K562 (cell line): ENCODE results near the gene HEPACAM2. TPM values are rescaled to one million over a fixed set of nuclear protein-coding genes. Genes with fewer than 3 reads are reported as not detected.
A peak's percentile ranks its signal among the peaks of the same experiment; 100 is the strongest.

Source experiments
- ARNT ChIP-seq, 2 experiments: fragments of 450-650 bp; IDR thresholded peaks; 2 replicates each; pipeline ENCODE4 v1.6.1; 2016; ENCODE audit warnings: mild to moderate bottlenecking in 1 of 2
- CREBBP ChIP-seq: IDR thresholded peaks from one replicate; pipeline ENCODE4 v1.6.1; 2012; ENCODE audit warnings: low read depth, mild to moderate bottlenecking, control low read depth, inconsistent platforms, low read length
- HMG20A ChIP-seq: fragments of 450-650 bp; formaldehyde crosslinking; conservative IDR thresholded peaks from 2 replicates; pipeline ENCODE4 v1.4.0; 2020; ENCODE audit warnings: mild to moderate bottlenecking, mixed read lengths
- IRF2 ChIP-seq: sonication (generic); formaldehyde crosslinking; IDR thresholded peaks from 2 replicates; pipeline ENCODE4 v1.8.1; 2022; ENCODE audit warnings: mild to moderate bottlenecking, missing genetic modification reagents
- MAX ChIP-seq: sonication (generic); formaldehyde crosslinking; IDR thresholded peaks from 2 replicates; pipeline ENCODE4 v1.9.0; 2022; ENCODE audit warnings: mild to moderate bottlenecking, missing genetic modification reagents
- MCM5 ChIP-seq: fragments of 450-650 bp; IDR thresholded peaks from 2 replicates; pipeline ENCODE4 v1.6.1; 2016; ENCODE audit warnings: low read depth
- POLR2G ChIP-seq: fragments of 200-400 bp; formaldehyde crosslinking; IDR thresholded peaks from 2 replicates; pipeline ENCODE4 v1.6.1; 2017; ENCODE audit warnings: low read depth, mild to moderate bottlenecking, antibody characterized with exemption, low read length, moderate library complexity
- PRPF4 ChIP-seq: fragments of 200-400 bp; formaldehyde crosslinking; IDR thresholded peaks from one replicate; pipeline ENCODE4 v1.6.1; 2017; ENCODE audit warnings: low read length, low read depth, mild to moderate bottlenecking; ENCODE audit not compliant: insufficient read depth, poor library complexity, severe bottlenecking
- RFX5 ChIP-seq: IDR thresholded peaks from 2 replicates; pipeline ENCODE4 v1.6.1; 2011; ENCODE audit warnings: low read depth, mild to moderate bottlenecking, improper control_type of control experiment, low read length
- SAP30 ChIP-seq: fragments of 200-600 bp; sonication (generic); IDR thresholded peaks from 2 replicates; pipeline ENCODE4 v1.6.1; 2012; ENCODE audit warnings: borderline replicate concordance, low read depth, mild to moderate bottlenecking, moderate library complexity, low read length, control low read depth, inconsistent platforms; ENCODE audit not compliant: insufficient read depth, poor library complexity, severe bottlenecking
- SOX6 ChIP-seq: fragments of 450-650 bp; IDR thresholded peaks from 2 replicates; pipeline ENCODE4 v1.6.1; 2014; ENCODE audit warnings: mild to moderate bottlenecking
- SRF ChIP-seq, 2 experiments: fragments of 250-450, 450-650 bp in 1 of 2; sonication (Bioruptor Pico) in 1 of 2; sonication (generic) in 1 of 2; formaldehyde crosslinking; IDR thresholded peaks; 2 replicates each; pipeline versions ENCODE4 v1.5.0 to v1.5.1; 2020 to 2022; ENCODE audit warnings: mild to moderate bottlenecking in 1 of 2, missing genetic modification reagents in 1 of 2
- SUPT5H ChIP-seq: fragments of 450-650 bp; IDR thresholded peaks from 2 replicates; pipeline ENCODE4 v1.6.1; 2016
- ZBTB1 ChIP-seq: sonication (generic); formaldehyde crosslinking; IDR thresholded peaks from 2 replicates; pipeline ENCODE4 v1.8.1; 2023; ENCODE audit warnings: missing genetic modification reagents, low read depth, mild to moderate bottlenecking, borderline replicate concordance
- ZBTB17 ChIP-seq: fragments of 450-650 bp; formaldehyde crosslinking; IDR thresholded peaks from 2 replicates; pipeline ENCODE4 v1.4.0; 2020; ENCODE audit warnings: mild to moderate bottlenecking
- ZNF408 ChIP-seq: fragments of 250-450 bp; sonication (Bioruptor Pico); IDR thresholded peaks from 2 replicates; pipeline ENCODE4 v1.4.0; 2020; ENCODE audit warnings: low read depth, mild to moderate bottlenecking, moderate library complexity
- ZNF589 ChIP-seq: fragments of 200-800 bp; sonication (Bioruptor generic); IDR thresholded peaks from 2 replicates; pipeline ENCODE4 v1.6.1; 2016; ENCODE audit warnings: low read depth, missing genetic modification characterization, missing compliant biosample characterization
- ZNF707 ChIP-seq: fragments of 250-450 bp; sonication (Bioruptor Pico); conservative IDR thresholded peaks from 2 replicates; pipeline ENCODE4 v1.8.0; 2022; ENCODE audit warnings: inconsistent platforms, mild to moderate bottlenecking, moderate library complexity
- ZNF766 ChIP-seq: fragments of 200-800 bp; sonication (Bioruptor generic); conservative IDR thresholded peaks from 2 replicates; pipeline ENCODE4 v1.6.1; 2016; ENCODE audit warnings: missing genetic modification characterization, missing compliant biosample characterization
- polyA plus RNA-seq, 8 experiments: library from polyadenylated mRNA; depleted of rRNA in 4 of 8; stranded (reverse) in 5 of 8; unstranded in 3 of 8; fragments of >200 nt; fragmentation: Nextera tagmentation in 2 of 8; fragmentation: Illumina TruSeq in 1 of 8; extraction: Ambion mirVana in 2 of 8; extraction: Trizol in 1 of 8; gene quantifications; 2 replicates each; pipeline versions ENCODE4 v1.2.1 to v1.2.3, GENCODE V29; 2011 to 2014; ENCODE audit warnings: inconsistent platforms in 1 of 8, missing spikeins in 1 of 8
- total RNA-seq, 7 experiments: library from RNA; depleted of rRNA in 6 of 7; stranded (reverse); fragments of >200 nt in 6 of 7; fragmentation: Illumina TruSeq in 2 of 7; extraction: Trizol in 2 of 7; gene quantifications; 2 replicates each; pipeline versions ENCODE4 v1.2.1 to v1.2.3, GENCODE V29; 2011 to 2021; ENCODE audit warnings: low replicate concordance in 1 of 7
- TF ChIP-seq, protein P1 (sequence below): fragments of 450-650 bp; IDR thresholded peaks from 2 replicates; pipeline ENCODE4 v1.7.0; 2016; ENCODE audit warnings: borderline replicate concordance
- TF ChIP-seq, protein P2 (sequence below), 2 experiments: IDR thresholded peaks; 2 replicates each; pipeline ENCODE4 v1.6.1; 2012; ENCODE audit warnings: improper control_type of control experiment in 2 of 2, low read depth in 2 of 2, low read length in 2 of 2, borderline replicate concordance in 1 of 2
- TF ChIP-seq, protein P3 (sequence below): sonication (generic); formaldehyde crosslinking; IDR thresholded peaks from 2 replicates; pipeline ENCODE4 v1.8.0; 2022; ENCODE audit warnings: mild to moderate bottlenecking, missing genetic modification reagents

The HEPACAM2 gene
- total and polyA plus RNA-seq, 9 of the 15 experiments (the other 6 are each of a cell fraction or from before 2014, with no cell fraction given): 2.0 to 6.5 (median 3.9) TPM

- TF ChIP-seq SRF (CRISPR knock-in tag; IDR thresholded peaks at IDR 0.05): no peak
- no peak for TF ChIP-seq IRF2
- no peak for TF ChIP-seq RFX5
- TF ChIP-seq, protein P1, sequence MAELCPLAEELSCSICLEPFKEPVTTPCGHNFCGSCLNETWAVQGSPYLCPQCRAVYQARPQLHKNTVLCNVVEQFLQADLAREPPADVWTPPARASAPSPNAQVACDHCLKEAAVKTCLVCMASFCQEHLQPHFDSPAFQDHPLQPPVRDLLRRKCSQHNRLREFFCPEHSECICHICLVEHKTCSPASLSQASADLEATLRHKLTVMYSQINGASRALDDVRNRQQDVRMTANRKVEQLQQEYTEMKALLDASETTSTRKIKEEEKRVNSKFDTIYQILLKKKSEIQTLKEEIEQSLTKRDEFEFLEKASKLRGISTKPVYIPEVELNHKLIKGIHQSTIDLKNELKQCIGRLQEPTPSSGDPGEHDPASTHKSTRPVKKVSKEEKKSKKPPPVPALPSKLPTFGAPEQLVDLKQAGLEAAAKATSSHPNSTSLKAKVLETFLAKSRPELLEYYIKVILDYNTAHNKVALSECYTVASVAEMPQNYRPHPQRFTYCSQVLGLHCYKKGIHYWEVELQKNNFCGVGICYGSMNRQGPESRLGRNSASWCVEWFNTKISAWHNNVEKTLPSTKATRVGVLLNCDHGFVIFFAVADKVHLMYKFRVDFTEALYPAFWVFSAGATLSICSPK: no peak
- no peak for TF ChIP-seq PRPF4
- no peak for TF ChIP-seq HMG20A (CRISPR knock-in tag)
- no peak for TF ChIP-seq ZNF766 (CRISPR knock-in tag)
- no peak for TF ChIP-seq ZNF589 (CRISPR knock-in tag)
- no peak for TF ChIP-seq MCM5
- no peak for TF ChIP-seq ZNF707
- TF ChIP-seq MAX (CRISPR knock-in tag): no peak
- no peak for TF ChIP-seq ARNT (IDR thresholded peaks at IDR 0.05)
- TF ChIP-seq SUPT5H: no peak
- no peak for TF ChIP-seq POLR2G
- TF ChIP-seq ZBTB17 (CRISPR knock-in tag): no peak
- TF ChIP-seq, protein P2, sequence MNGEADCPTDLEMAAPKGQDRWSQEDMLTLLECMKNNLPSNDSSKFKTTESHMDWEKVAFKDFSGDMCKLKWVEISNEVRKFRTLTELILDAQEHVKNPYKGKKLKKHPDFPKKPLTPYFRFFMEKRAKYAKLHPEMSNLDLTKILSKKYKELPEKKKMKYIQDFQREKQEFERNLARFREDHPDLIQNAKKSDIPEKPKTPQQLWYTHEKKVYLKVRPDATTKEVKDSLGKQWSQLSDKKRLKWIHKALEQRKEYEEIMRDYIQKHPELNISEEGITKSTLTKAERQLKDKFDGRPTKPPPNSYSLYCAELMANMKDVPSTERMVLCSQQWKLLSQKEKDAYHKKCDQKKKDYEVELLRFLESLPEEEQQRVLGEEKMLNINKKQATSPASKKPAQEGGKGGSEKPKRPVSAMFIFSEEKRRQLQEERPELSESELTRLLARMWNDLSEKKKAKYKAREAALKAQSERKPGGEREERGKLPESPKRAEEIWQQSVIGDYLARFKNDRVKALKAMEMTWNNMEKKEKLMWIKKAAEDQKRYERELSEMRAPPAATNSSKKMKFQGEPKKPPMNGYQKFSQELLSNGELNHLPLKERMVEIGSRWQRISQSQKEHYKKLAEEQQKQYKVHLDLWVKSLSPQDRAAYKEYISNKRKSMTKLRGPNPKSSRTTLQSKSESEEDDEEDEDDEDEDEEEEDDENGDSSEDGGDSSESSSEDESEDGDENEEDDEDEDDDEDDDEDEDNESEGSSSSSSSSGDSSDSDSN (IDR thresholded peaks at IDR 0.05; ENCODE audit: borderline replicate concordance in 1 of 2, low read depth in 2 of 2, low read length in 2 of 2): no peak
- no peak for TF ChIP-seq ZBTB1 (CRISPR knock-in tag)
- no peak for TF ChIP-seq SAP30
- TF ChIP-seq, protein P3, sequence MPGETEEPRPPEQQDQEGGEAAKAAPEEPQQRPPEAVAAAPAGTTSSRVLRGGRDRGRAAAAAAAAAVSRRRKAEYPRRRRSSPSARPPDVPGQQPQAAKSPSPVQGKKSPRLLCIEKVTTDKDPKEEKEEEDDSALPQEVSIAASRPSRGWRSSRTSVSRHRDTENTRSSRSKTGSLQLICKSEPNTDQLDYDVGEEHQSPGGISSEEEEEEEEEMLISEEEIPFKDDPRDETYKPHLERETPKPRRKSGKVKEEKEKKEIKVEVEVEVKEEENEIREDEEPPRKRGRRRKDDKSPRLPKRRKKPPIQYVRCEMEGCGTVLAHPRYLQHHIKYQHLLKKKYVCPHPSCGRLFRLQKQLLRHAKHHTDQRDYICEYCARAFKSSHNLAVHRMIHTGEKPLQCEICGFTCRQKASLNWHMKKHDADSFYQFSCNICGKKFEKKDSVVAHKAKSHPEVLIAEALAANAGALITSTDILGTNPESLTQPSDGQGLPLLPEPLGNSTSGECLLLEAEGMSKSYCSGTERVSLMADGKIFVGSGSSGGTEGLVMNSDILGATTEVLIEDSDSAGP (CRISPR knock-in tag): no peak
- peak; percentile 51; the same call in 1 of the 2 replicates for TF ChIP-seq SOX6
- TF ChIP-seq ZNF408: no peak
- TF ChIP-seq CREBBP: no peak
Measured at GRCh38 chr7:93218997-93219827, 7.1 kb downstream of the HEPACAM2 start (continued).
